ENCODE measurements around the gene GALNT9. TPM values are rescaled to one million over a fixed set of nuclear protein-coding genes. Genes with fewer than 3 reads are reported as not detected.

The GALNT9 gene
- total RNA-seq, 6 experiments from 2014 or later: not detected

DNA sequence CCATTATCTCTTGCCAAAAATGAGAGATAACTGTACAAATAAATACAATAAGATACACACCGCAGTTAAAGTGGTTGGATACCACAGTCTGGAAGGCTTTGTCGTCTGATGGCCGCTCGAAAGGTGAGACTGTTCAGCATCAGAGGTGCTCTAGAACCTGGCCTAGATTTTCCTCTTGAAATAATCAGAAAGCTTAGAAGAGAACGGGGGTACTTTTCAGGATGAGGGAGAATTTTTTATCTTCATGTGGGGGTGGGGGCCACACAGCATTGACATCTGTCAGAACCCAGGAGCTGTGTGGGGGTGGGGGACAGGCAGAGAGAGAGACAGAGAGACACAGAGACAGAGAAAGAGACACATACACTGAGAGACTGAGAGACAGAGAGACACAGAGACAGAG, 90.5 kb downstream of the GALNT9 start:
- no peak overlapping the region for H3K4me3 ChIP-seq
- ATAC-seq (no peak), DNase-seq (no peak)
- intact Hi-C loops (cut with DNase I): no loop called here
- no peaks in the 10 kb centered on the region for H3K36me3 ChIP-seq
- H3K9me3 ChIP-seq: no peaks in the 10 kb centered on the region
- no peak for TF ChIP-seq POLR2A (IDR thresholded peaks at IDR 0.05)
- TF ChIP-seq, protein P1, sequence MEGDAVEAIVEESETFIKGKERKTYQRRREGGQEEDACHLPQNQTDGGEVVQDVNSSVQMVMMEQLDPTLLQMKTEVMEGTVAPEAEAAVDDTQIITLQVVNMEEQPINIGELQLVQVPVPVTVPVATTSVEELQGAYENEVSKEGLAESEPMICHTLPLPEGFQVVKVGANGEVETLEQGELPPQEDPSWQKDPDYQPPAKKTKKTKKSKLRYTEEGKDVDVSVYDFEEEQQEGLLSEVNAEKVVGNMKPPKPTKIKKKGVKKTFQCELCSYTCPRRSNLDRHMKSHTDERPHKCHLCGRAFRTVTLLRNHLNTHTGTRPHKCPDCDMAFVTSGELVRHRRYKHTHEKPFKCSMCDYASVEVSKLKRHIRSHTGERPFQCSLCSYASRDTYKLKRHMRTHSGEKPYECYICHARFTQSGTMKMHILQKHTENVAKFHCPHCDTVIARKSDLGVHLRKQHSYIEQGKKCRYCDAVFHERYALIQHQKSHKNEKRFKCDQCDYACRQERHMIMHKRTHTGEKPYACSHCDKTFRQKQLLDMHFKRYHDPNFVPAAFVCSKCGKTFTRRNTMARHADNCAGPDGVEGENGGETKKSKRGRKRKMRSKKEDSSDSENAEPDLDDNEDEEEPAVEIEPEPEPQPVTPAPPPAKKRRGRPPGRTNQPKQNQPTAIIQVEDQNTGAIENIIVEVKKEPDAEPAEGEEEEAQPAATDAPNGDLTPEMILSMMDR (IDR thresholded peaks at IDR 0.05): no peak
- no peak overlapping the region for H3K27ac ChIP-seq
- H3K4me1 ChIP-seq: no peaks in the 10 kb centered on the region
- no peaks in the 10 kb centered on the region for H3K27me3 ChIP-seq
- WGBS (ENCODE audit: insufficient coverage, low coverage, low lambda C conversion rate, missing lambda C conversion rate): 65% methylated on average over 5 of the region's 5 CpGs

DNA sequence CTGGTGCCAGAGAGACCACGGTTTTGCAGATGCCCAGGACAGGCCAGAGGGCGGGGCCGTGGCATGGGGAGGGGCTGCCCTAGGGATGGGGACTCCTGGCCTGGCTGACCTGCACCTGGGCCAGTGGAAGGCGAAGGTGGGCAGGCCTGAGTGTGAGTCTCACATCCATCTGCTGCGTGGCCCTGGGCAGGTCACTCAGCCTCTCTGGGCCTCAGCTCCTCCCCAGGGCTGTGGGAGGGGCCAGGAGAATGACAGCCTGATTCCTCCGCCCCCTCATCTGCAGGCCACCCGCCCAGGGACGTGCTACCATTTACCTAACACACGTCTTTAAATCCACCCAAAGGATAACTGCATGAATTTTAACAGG, 90.9 kb downstream of the GALNT9 start:
- intact Hi-C loops (cut with DNase I): no loop called here
- no peaks in the 10 kb centered on the region for H3K4me1 ChIP-seq
- no peak for TF ChIP-seq POLR2A (IDR thresholded peaks at IDR 0.05)
- TF ChIP-seq, protein P1 (IDR thresholded peaks at IDR 0.05): no peak
- WGBS (ENCODE audit: insufficient coverage, low coverage, low lambda C conversion rate, missing lambda C conversion rate): 43% methylated on average over 2 of the region's 9 CpGs
- H3K27ac ChIP-seq: no peak overlapping the region
- peak in 1 of 3 donors; percentile 46 for DNase-seq
- H3K9me3 ChIP-seq: no peaks in the 10 kb centered on the region
- H3K36me3 ChIP-seq: no peaks in the 10 kb centered on the region
- H3K4me3 ChIP-seq: no peak overlapping the region
- ATAC-seq: peak in 2 of 4 donors; percentile 16 to 44
- H3K27me3 ChIP-seq: no peaks in the 10 kb centered on the region

DNA sequence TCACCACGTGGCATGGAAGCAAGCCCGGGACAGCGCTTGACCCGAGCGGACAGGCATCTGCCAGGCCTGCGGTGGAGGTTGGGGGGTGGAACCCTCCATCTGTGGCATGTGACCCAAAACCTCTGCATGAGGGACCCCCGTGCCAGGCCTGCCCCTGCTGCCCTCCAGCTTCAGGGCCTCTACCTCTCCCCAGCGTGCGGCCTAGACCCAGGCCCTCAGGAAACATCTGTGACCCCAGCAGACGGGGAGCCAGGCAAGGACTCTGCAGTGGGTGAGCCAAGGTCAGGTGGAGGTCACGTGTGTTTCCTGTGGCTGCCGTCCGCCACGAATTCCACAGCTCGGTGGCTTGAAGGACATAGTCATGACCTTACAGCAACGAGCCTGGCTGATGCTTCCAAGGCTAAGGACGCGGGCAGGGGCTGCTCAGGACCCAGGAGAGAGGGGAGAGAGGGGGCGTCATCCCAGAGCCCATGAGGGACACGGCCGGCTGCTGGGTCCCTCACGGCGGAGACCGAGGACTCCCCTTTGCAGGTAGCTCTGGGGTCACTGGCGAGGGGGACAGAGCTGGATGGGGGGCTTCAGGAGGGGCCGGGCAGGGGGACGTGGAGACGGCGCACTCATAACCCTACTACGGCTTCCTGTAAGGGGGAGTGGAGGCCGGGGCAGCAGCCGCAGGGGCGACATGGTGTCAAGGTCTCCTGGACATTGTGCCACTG, 91.5 kb downstream of the GALNT9 start:
- Histone ChIP-seq H3K4me3 (no peak overlapping the region), H3K36me3 (no peaks in the 10 kb centered on the region), H3K27me3 (no peaks in the 10 kb centered on the region), H3K4me1 (no peaks in the 10 kb centered on the region), H3K9me3 (no peaks in the 10 kb centered on the region), H3K27ac (no peak overlapping the region)
- WGBS (ENCODE audit: insufficient coverage, low coverage, low lambda C conversion rate, missing lambda C conversion rate): 27% methylated on average over 2 of the region's 33 CpGs
- no peak for TF ChIP-seq POLR2A (IDR thresholded peaks at IDR 0.05)
- TF ChIP-seq, protein P1 (IDR thresholded peaks at IDR 0.05): no peak
- ATAC-seq (peak in 1 of 4 donors; percentile 27), DNase-seq (peak in 1 of 3 donors; percentile 45)
- intact Hi-C loops (cut with DNase I): no loop called here

DNA sequence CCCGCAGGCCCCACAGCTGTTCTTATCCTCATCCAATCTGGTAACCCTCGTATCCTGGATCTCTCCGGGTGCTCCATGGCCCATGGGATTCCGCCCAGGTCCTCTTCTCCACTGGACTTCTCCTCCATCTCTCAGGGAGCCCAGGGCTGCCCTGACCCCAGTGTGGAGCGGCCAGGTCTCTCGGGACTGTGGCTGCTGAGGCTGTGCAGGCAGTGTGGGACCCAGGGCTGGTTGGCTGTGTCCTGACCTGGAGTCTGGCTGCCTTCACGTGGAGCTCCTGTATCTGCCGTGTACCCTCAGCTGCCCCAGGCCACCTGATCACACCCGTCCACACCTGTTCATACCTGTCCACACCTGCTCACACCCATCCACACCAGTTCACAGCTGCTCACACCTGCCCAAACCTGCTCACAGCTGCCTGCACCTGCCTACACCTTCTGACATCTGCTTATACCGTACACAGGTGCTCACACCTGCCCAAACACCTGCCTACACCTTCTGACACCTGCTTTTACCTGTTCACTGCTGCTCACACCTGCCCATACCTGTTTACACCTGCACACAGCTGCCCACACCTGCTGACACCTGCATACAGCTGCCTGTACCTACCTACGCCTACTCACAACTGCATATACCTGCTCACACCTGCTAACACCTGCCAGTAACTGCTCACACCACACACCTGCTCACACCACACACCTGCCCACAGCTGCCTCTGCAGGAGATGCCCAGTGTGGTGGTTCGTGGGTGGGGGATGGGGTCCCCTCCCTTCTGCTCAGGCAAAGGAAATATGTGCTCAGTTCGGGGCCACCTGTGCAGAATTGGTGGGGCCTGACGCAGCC, 92.2 kb downstream of the GALNT9 start:
- DNase-seq (no peak), ATAC-seq (peak in 2 of 4 donors; percentile 26 to 53)
- H3K4me1 ChIP-seq: no peaks in the 10 kb centered on the region
- no peak overlapping the region for H3K27ac ChIP-seq
- 74% methylated on average over 2 of the region's 14 CpGs for WGBS (ENCODE audit: insufficient coverage, low coverage, low lambda C conversion rate, missing lambda C conversion rate)
- no peaks in the 10 kb centered on the region for H3K36me3 ChIP-seq
- TF ChIP-seq, protein P1 (IDR thresholded peaks at IDR 0.05): no peak
- no peak for TF ChIP-seq POLR2A (IDR thresholded peaks at IDR 0.05)
- no peaks in the 10 kb centered on the region for H3K27me3 ChIP-seq
- H3K4me3 ChIP-seq: no peak overlapping the region
- intact Hi-C loops (cut with DNase I): no loop called here
- no peaks in the 10 kb centered on the region for H3K9me3 ChIP-seq

Measured in right lobe of liver (tissue), 6 donors.